Uterus (tissue), 4 donors: ENCODE results near the gene ZMYND15. TPM values are rescaled to one million over a fixed set of nuclear protein-coding genes. Genes with fewer than 3 reads are reported as not detected.
"Not testable (repeated sequence)": the region's sequence is repeated elsewhere in the genome, so short reads cannot be mapped to it uniquely, and the experiment has no call there.

Experiments
- DNase-seq, 2 donors: peaks; one replicate each; pipeline ENCODE4 v3.0.0-alpha.2; 2019 to 2020
- H3K27ac ChIP-seq, 2 donors: fragments of 200-600 bp; sonication (generic); 1 replicate in 1 of 2; 2 replicates in 1 of 2; pipeline ENCODE4 v1.5.1; 2016 to 2018
- H3K27me3 ChIP-seq, 2 donors: fragments of 200-600 bp; sonication (generic); one replicate each; pipeline ENCODE4 v1.5.1; 2018 to 2019; ENCODE audit warnings: control low read depth in 1 of 2
- H3K36me3 ChIP-seq, 2 donors: fragments of 200-600 bp; sonication (generic); one replicate each; pipeline ENCODE4 v1.5.1; 2019; ENCODE audit warnings: control low read depth in 1 of 2
- H3K4me1 ChIP-seq, 2 donors: fragments of 200-600 bp; sonication (generic); one replicate each; pipeline ENCODE4 v1.5.1; 2018 to 2019; ENCODE audit warnings: control low read depth in 1 of 2
- H3K4me3 ChIP-seq, 2 donors: fragments of 200-600 bp; sonication (generic); 1 replicate in 1 of 2; 2 replicates in 1 of 2; pipeline ENCODE4 v1.5.1; 2018 to 2019; ENCODE audit warnings: mild to moderate bottlenecking in 1 of 2
- H3K9me3 ChIP-seq, 2 donors: fragments of 200-600 bp; sonication (generic); one replicate each; pipeline ENCODE4 v1.5.1; 2019; ENCODE audit warnings: control low read depth in 1 of 2
- POLR2A ChIP-seq, 2 donors: fragments of 450-650 bp; IDR thresholded peaks; one replicate each; pipeline ENCODE4 v1.6.1; 2016; ENCODE audit warnings: antibody characterized with exemption in 2 of 2, mild to moderate bottlenecking in 1 of 2, moderate library complexity in 1 of 2
- intact Hi-C: fragments of 100-400 bp; cut with DNase I; formaldehyde crosslinking; loops from one replicate; pipeline ENCODE4 v1.15.1; 2023; ENCODE audit warnings: low total_unique reads
- total RNA-seq, 4 donors: library from RNA; depleted of rRNA in 3 of 4; stranded (reverse); fragments of >200 nt in 3 of 4; gene quantifications; one replicate each; pipeline versions ENCODE4 v1.1.0 to v1.2.4, GENCODE V29; 2014 to 2023
- TF ChIP-seq, protein P1 (sequence below), 4 experiments: fragments of 200-600 bp in 2 of 4; fragments of 450-650 bp in 2 of 4; sonication (generic) in 2 of 4; IDR thresholded peaks; one replicate each; pipeline ENCODE4 v1.5.1; 2016 to 2019; ENCODE audit warnings: antibody characterized with exemption in 4 of 4, mild to moderate bottlenecking in 2 of 4, moderate library complexity in 1 of 4
- donor health status: DM: yes; HTN: yes; CAD: no.

The ZMYND15 gene
- total RNA-seq, 4 donors from 2014 or later = 0.58 to 0.69 TPM; not detected in 2

DNA sequence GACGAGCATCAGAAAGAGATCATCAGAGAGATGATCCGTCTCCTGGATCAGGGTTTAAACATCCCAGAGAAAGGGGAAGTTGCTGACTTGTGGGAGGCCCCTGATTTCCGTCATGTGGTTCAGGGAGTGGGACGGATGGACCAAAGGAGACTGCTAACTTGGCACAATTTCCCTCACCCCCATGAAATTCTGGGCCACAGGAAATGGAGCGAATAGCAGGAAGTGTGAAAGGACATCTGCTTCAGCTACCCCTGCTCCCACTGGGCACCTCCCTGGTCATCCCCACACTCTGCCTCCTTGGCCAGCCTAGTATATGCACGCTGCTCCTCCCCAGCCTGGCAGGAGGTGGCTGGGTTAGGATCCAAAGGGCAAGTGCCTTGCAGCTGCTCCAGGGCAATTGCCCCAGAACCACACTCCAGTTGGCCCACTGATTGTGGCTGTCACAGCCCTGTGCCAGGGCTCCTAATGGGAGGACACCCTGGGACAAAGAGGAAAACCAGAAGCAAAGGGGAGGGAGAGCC is 27.9 kb upstream of the ZMYND15 start:
- Histone ChIP-seq H3K27me3 (no peaks in the 10 kb centered on the region), H3K9me3 (no peaks in the 10 kb centered on the region), H3K4me3 (no peak overlapping the region), H3K36me3 (no peaks in the 10 kb centered on the region), H3K27ac (no peak overlapping the region), H3K4me1 (peaks cover 0 to 4% of the 10 kb centered on the region in 2 donors)
- intact Hi-C loops = no loop called here
- TF ChIP-seq, protein P1, sequence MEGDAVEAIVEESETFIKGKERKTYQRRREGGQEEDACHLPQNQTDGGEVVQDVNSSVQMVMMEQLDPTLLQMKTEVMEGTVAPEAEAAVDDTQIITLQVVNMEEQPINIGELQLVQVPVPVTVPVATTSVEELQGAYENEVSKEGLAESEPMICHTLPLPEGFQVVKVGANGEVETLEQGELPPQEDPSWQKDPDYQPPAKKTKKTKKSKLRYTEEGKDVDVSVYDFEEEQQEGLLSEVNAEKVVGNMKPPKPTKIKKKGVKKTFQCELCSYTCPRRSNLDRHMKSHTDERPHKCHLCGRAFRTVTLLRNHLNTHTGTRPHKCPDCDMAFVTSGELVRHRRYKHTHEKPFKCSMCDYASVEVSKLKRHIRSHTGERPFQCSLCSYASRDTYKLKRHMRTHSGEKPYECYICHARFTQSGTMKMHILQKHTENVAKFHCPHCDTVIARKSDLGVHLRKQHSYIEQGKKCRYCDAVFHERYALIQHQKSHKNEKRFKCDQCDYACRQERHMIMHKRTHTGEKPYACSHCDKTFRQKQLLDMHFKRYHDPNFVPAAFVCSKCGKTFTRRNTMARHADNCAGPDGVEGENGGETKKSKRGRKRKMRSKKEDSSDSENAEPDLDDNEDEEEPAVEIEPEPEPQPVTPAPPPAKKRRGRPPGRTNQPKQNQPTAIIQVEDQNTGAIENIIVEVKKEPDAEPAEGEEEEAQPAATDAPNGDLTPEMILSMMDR (IDR thresholded peaks at IDR 0.05) = no peak
- no peak for TF ChIP-seq POLR2A (IDR thresholded peaks at IDR 0.05)
- no peak for DNase-seq

GRCh38 chr17:4712526-4712925 is 27.1 kb upstream of the ZMYND15 start:
- Histone ChIP-seq H3K4me1 (peaks cover 0 to 4% of the 10 kb centered on the region in 2 donors), H3K36me3 (no peaks in the 10 kb centered on the region), H3K9me3 (no peaks in the 10 kb centered on the region), H3K4me3 (no peak overlapping the region), H3K27ac (no peak overlapping the region), H3K27me3 (no peaks in the 10 kb centered on the region)
- TF ChIP-seq, protein P1 (IDR thresholded peaks at IDR 0.05) = no peak
- TF ChIP-seq POLR2A (IDR thresholded peaks at IDR 0.05) = no peak
- no peak for DNase-seq
- intact Hi-C loops = no loop called here

DNA sequence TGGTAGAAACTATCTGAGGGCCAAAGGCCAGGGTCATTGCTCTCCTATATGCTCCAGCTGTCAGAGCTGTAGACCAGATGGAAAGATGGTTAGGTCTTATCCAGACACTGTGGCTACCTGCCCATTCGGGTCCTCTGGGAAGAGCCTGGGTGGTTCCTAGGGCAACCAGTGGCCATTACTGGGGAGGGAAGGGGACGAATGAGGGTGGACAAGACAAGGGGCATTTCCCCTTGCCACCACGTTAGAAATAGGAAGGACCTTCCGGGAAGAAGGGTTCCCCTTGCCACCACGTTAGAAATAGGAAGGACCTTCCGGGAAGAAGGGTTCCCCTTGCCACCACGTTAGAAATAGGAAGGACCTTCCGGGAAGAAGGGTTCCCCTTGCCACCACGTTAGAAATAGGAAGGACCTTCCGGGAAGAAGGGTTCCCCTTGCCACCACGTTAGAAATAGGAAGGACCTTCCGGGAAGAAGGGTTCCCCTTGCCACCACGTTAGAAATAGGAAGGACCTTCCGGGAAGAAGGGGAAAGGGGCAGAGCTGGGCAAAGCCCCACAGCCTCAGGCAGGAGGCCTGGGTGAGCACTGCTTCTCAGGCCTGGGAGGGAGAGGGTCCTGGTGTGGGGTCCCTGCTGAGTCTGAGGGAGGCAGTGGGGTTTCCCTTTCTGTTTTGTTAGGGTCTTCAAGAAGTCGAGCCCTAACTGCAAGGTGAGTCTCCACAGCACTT is 25.1 kb upstream of the ZMYND15 start:
- H3K4me1 ChIP-seq, DNase-seq, H3K9me3 ChIP-seq, H3K36me3 ChIP-seq, H3K27me3 ChIP-seq, intact Hi-C loops, H3K4me3 ChIP-seq, H3K27ac ChIP-seq: not testable (repeated sequence)

- H3K36me3 ChIP-seq = no peaks in the 10 kb centered on the region
Observed at GRCh38 chr17:4715063-4715744, 24.4 kb upstream of the ZMYND15 start.

DNA sequence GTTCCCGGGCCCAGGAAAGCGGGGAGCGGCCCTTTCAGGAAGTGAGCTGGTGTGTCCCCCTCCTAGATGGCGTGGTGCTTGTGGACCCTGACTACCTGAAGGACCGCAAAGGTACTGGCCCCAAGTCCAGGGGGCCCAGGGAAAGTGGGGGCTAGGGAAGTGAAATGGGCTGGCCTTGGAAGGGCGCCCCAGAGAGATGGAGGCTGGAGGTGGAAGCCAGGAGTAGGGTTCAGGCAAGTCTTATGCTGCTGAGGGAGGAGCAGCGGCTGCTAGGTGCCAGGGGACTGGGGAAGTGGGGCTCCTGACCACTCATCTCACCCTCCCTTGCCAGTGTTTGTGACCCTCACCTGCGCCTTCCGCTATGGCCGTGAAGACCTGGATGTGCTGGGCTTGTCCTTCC is 23.6 kb upstream of the ZMYND15 start:
- intact Hi-C loops = no loop called here
- Histone ChIP-seq H3K27ac (no peak overlapping the region), H3K9me3 (no peaks in the 10 kb centered on the region), H3K27me3 (no peaks in the 10 kb centered on the region), H3K36me3 (no peaks in the 10 kb centered on the region), H3K4me3 (no peak overlapping the region), H3K4me1 (peaks cover 0 to 3% of the 10 kb centered on the region in 2 donors)
- no peak for DNase-seq
- TF ChIP-seq, protein P1 (IDR thresholded peaks at IDR 0.05) = no peak
- TF ChIP-seq POLR2A (IDR thresholded peaks at IDR 0.05) = no peak

More at GRCh38 chr17:4715063-4715744, 24.4 kb upstream of the ZMYND15 start:
- Histone ChIP-seq H3K9me3 (no peaks in the 10 kb centered on the region), H3K4me1 (peaks cover 0 to 4% of the 10 kb centered on the region in 2 donors), H3K27me3 (no peaks in the 10 kb centered on the region), H3K27ac (no peak overlapping the region), H3K4me3 (no peak overlapping the region)
- intact Hi-C loops = no loop called here
- DNase-seq = no peak
- TF ChIP-seq, protein P1 (IDR thresholded peaks at IDR 0.05) = no peak
- no peak for TF ChIP-seq POLR2A (IDR thresholded peaks at IDR 0.05)
